PFSK-1 (cell line): ENCODE results near the gene ANKRD60.

ENCODE experiments used
- POLR2AphosphoS5 ChIP-seq: IDR thresholded peaks from 2 replicates; pipeline ENCODE4 v1.6.1; 2012; ENCODE audit warnings: low read depth, mild to moderate bottlenecking, control low read depth, low read length, moderate library complexity
- TF ChIP-seq, protein P1 (sequence below), 2 experiments: IDR thresholded peaks; 2 replicates each; pipeline versions ENCODE4 v1.6.1 to v1.8.0; 2011 to 2012; ENCODE audit warnings: low read depth in 2 of 2, low read length in 2 of 2, control low read depth in 1 of 2, inconsistent platforms in 1 of 2, mild to moderate bottlenecking in 1 of 2, moderate library complexity in 1 of 2; ENCODE audit not compliant: insufficient read depth in 1 of 2

GRCh38 chr20:58184063-58184462 lies 44.4 kb downstream of the ANKRD60 start:
- no peak for TF ChIP-seq POLR2AphosphoS5
- TF ChIP-seq, protein P1, sequence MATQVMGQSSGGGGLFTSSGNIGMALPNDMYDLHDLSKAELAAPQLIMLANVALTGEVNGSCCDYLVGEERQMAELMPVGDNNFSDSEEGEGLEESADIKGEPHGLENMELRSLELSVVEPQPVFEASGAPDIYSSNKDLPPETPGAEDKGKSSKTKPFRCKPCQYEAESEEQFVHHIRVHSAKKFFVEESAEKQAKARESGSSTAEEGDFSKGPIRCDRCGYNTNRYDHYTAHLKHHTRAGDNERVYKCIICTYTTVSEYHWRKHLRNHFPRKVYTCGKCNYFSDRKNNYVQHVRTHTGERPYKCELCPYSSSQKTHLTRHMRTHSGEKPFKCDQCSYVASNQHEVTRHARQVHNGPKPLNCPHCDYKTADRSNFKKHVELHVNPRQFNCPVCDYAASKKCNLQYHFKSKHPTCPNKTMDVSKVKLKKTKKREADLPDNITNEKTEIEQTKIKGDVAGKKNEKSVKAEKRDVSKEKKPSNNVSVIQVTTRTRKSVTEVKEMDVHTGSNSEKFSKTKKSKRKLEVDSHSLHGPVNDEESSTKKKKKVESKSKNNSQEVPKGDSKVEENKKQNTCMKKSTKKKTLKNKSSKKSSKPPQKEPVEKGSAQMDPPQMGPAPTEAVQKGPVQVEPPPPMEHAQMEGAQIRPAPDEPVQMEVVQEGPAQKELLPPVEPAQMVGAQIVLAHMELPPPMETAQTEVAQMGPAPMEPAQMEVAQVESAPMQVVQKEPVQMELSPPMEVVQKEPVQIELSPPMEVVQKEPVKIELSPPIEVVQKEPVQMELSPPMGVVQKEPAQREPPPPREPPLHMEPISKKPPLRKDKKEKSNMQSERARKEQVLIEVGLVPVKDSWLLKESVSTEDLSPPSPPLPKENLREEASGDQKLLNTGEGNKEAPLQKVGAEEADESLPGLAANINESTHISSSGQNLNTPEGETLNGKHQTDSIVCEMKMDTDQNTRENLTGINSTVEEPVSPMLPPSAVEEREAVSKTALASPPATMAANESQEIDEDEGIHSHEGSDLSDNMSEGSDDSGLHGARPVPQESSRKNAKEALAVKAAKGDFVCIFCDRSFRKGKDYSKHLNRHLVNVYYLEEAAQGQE (IDR thresholded peaks at IDR 0.05; ENCODE audit: insufficient read depth in 1 of 2, low read depth in 2 of 2, low read length in 2 of 2) = no peak
